Endothelial cell of umbilical vein (primary cell): ENCODE data around the gene CLEC16A.

Experiments
- EZH2 ChIP-seq: IDR thresholded peaks from 2 replicates; pipeline ENCODE4 v1.6.1; 2012; ENCODE audit warnings: borderline replicate concordance, low read depth, mild to moderate bottlenecking, moderate library complexity, low read length, inconsistent platforms; ENCODE audit not compliant: severe bottlenecking
- GATA2 ChIP-seq: IDR thresholded peaks from 2 replicates; pipeline ENCODE4 v1.7.0; 2011; ENCODE audit warnings: low read depth, mild to moderate bottlenecking, moderate library complexity, mixed read lengths, low read length; ENCODE audit not compliant: insufficient read length, insufficient read depth
- MYC ChIP-seq: IDR thresholded peaks from one replicate; pipeline ENCODE4 v1.6.1; 2011; ENCODE audit warnings: mild to moderate bottlenecking, low read depth, low read length
- POLR2A ChIP-seq: IDR thresholded peaks from 2 replicates; pipeline ENCODE4 v1.6.1; 2012; ENCODE audit warnings: low read depth, mild to moderate bottlenecking, control low read depth, low read length
- POLR2AphosphoS5 ChIP-seq: IDR thresholded peaks from 2 replicates; pipeline ENCODE4 v1.6.1; 2012; ENCODE audit warnings: low read depth, mild to moderate bottlenecking, control low read depth, low read length, moderate library complexity; ENCODE audit not compliant: insufficient read depth
- TF ChIP-seq, protein P1 (sequence below), 2 donors: IDR thresholded peaks; 1 replicate in 1 of 2; 2 replicates in 1 of 2; pipeline ENCODE4 v1.5.1; 2011; ENCODE audit warnings: low read length in 2 of 2, mild to moderate bottlenecking in 2 of 2, moderate library complexity in 2 of 2, control low read depth in 1 of 2, inconsistent platforms in 1 of 2, low read depth in 1 of 2; ENCODE audit not compliant: insufficient read depth in 1 of 2; ENCODE audit errors: extremely low read depth in 1 of 2
- TF ChIP-seq, protein P2 (sequence below): IDR thresholded peaks from 2 replicates; pipeline ENCODE4 v1.6.1; 2011; ENCODE audit not compliant: insufficient read depth, insufficient read length

DNA sequence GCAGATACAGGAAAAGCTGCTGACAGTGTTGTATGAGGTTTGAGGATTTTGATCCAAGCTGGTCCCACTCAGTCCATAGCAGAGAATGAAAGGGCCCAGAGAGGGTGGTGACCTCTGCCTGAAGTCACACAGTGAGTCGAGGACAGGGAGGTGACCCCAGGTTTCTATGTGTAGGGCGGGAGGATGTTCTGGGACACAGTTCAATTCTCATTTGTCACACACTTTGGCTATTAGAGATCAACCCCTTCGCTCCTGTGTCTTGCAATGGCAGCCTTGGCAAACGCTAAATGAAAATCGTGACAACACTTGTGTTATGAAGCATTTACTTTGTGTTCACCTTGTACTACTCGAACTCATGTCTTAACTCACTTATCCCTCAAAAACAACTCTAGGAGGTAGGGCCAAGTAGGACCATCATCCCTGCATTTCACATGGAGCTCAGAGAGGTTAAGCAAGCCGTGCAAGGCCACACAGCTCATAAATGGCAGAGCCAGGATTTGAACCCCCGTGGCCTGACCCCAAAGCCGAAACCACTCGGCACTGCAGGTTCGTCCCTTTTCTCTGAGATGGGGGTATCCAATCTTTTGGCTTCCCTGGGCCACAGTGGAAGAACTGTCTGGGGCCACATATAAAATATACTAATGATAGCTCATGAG, 12.3 kb upstream of the CLEC16A start:
- TF ChIP-seq, protein P1, sequence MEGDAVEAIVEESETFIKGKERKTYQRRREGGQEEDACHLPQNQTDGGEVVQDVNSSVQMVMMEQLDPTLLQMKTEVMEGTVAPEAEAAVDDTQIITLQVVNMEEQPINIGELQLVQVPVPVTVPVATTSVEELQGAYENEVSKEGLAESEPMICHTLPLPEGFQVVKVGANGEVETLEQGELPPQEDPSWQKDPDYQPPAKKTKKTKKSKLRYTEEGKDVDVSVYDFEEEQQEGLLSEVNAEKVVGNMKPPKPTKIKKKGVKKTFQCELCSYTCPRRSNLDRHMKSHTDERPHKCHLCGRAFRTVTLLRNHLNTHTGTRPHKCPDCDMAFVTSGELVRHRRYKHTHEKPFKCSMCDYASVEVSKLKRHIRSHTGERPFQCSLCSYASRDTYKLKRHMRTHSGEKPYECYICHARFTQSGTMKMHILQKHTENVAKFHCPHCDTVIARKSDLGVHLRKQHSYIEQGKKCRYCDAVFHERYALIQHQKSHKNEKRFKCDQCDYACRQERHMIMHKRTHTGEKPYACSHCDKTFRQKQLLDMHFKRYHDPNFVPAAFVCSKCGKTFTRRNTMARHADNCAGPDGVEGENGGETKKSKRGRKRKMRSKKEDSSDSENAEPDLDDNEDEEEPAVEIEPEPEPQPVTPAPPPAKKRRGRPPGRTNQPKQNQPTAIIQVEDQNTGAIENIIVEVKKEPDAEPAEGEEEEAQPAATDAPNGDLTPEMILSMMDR (IDR thresholded peaks at IDR 0.05; ENCODE audit: extremely low read depth in 1 of 2, insufficient read depth in 1 of 2, low read depth in 1 of 2, low read length in 2 of 2), result no peak
- TF ChIP-seq, protein P2, sequence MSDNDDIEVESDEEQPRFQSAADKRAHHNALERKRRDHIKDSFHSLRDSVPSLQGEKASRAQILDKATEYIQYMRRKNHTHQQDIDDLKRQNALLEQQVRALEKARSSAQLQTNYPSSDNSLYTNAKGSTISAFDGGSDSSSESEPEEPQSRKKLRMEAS, result no peak
- TF ChIP-seq POLR2A (no peak), EZH2 (no peak), POLR2AphosphoS5 (no peak), GATA2 (no peak), MYC (no peak)
